ENCODE results near the gene ADAMTS6. TPM values are rescaled to one million over a fixed set of nuclear protein-coding genes. Genes with fewer than 3 reads are reported as not detected.

ADAMTS6 gene
- total RNA-seq, 2 experiments from 2014 or later: 2.0 to 2.6 TPM

DNA sequence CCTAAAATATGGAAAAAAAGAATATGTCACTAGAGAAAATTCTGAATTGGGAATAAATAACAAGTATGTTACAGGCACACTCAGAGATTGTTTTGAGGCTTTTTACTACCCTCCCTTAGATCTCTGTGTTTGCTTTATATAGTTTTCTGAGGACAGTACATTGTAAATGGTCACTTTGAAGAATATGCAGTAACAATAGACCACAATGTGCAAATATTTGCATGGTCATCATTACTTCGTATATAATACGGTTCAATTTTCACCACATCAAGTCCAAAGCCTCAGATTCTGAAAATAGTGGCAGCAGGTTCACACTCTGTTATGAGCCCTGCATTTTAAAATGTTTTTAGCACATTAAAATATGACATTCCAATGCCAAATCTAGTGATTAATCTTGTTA, 238.6 kb downstream of the ADAMTS6 start:
- Mint-ChIP-seq H3K9me3 (no peaks in the 10 kb centered on the region), H3K27me3 (no peaks in the 10 kb centered on the region), H3K27ac (no peak overlapping the region), H3K4me1 (ENCODE audit: low read depth) (no peaks in the 10 kb centered on the region), H3K36me3 (ENCODE audit: low read depth) (no peaks in the 10 kb centered on the region), H3K4me3 (no peak overlapping the region)
- Histone ChIP-seq H3K27me3 (ENCODE audit: control insufficient read depth in 1 of 2, insufficient read depth in 2 of 2, low read length in 2 of 2) (no peaks in the 10 kb centered on the region), H3K36me3 (ENCODE audit: insufficient read depth, low read length) (no peaks in the 10 kb centered on the region), H3K9me3 (ENCODE audit: control insufficient read depth in 1 of 2, insufficient read depth in 1 of 2, low read length in 2 of 2) (no peaks in the 10 kb centered on the region), H3K4me1 (ENCODE audit: insufficient read depth, low read length) (no peaks in the 10 kb centered on the region), H3K4me3 (ENCODE audit: low read length) (no peak overlapping the region), H3K27ac (ENCODE audit: low read depth in 1 of 2, low read length in 2 of 2) (no peak overlapping the region)
- ATAC-seq (ENCODE audit: poor library complexity) (no peak), DNase-seq (no peak)
- POLR2A ChIA-PET: no interaction called here
- intact Hi-C loops (cut with DNase I, micrococcal nuclease): no loop called here
- CTCF ChIA-PET: no interaction called here
- TF ChIP-seq, protein P1, sequence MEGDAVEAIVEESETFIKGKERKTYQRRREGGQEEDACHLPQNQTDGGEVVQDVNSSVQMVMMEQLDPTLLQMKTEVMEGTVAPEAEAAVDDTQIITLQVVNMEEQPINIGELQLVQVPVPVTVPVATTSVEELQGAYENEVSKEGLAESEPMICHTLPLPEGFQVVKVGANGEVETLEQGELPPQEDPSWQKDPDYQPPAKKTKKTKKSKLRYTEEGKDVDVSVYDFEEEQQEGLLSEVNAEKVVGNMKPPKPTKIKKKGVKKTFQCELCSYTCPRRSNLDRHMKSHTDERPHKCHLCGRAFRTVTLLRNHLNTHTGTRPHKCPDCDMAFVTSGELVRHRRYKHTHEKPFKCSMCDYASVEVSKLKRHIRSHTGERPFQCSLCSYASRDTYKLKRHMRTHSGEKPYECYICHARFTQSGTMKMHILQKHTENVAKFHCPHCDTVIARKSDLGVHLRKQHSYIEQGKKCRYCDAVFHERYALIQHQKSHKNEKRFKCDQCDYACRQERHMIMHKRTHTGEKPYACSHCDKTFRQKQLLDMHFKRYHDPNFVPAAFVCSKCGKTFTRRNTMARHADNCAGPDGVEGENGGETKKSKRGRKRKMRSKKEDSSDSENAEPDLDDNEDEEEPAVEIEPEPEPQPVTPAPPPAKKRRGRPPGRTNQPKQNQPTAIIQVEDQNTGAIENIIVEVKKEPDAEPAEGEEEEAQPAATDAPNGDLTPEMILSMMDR (IDR thresholded peaks at IDR 0.05): no peak

DNA sequence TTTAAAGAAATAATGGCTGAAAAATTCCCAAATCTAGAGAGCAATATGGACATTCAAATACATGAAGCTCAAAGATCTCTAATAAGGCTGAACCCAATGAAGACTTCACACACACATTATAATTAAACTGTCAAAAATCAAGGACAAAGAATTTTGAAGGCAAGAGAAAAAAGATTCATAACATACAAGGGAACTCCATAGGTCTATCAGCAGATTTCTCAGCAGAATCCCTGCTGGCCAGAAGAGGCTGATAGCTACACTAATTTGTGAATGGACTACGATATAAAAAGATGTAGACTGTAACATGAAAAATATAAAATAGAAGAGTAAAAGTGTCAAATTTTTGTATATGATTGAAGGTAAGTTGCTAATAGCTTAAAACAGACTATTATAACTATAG, 251.9 kb downstream of the ADAMTS6 start:
- ChIA-PET POLR2A (no interaction called here), CTCF (no interaction called here)
- Mint-ChIP-seq H3K9me3 (peaks cover 22% of the 10 kb centered on the region), H3K27ac (no peak overlapping the region), H3K27me3 (no peaks in the 10 kb centered on the region), H3K36me3 (ENCODE audit: low read depth) (peaks cover 9% of the 10 kb centered on the region), H3K4me1 (ENCODE audit: low read depth) (no peaks in the 10 kb centered on the region), H3K4me3 (no peak overlapping the region)
- Histone ChIP-seq H3K4me3 (ENCODE audit: low read length) (no peak overlapping the region), H3K27me3 (ENCODE audit: control insufficient read depth in 1 of 2, insufficient read depth in 2 of 2, low read length in 2 of 2) (no peaks in the 10 kb centered on the region), H3K4me1 (ENCODE audit: insufficient read depth, low read length) (no peaks in the 10 kb centered on the region), H3K36me3 (ENCODE audit: insufficient read depth, low read length) (no peaks in the 10 kb centered on the region), H3K27ac (ENCODE audit: low read depth in 1 of 2, low read length in 2 of 2) (no peak overlapping the region), H3K9me3 (ENCODE audit: control insufficient read depth in 1 of 2, insufficient read depth in 1 of 2, low read length in 2 of 2) (peaks cover 3 to 16% of the 10 kb centered on the region in 2 experiments)
- no peak for ATAC-seq (ENCODE audit: poor library complexity)
- DNase-seq: no peak
- intact Hi-C loops (cut with DNase I, micrococcal nuclease): no loop called here
- TF ChIP-seq, protein P1 (IDR thresholded peaks at IDR 0.05): no peak

DNA sequence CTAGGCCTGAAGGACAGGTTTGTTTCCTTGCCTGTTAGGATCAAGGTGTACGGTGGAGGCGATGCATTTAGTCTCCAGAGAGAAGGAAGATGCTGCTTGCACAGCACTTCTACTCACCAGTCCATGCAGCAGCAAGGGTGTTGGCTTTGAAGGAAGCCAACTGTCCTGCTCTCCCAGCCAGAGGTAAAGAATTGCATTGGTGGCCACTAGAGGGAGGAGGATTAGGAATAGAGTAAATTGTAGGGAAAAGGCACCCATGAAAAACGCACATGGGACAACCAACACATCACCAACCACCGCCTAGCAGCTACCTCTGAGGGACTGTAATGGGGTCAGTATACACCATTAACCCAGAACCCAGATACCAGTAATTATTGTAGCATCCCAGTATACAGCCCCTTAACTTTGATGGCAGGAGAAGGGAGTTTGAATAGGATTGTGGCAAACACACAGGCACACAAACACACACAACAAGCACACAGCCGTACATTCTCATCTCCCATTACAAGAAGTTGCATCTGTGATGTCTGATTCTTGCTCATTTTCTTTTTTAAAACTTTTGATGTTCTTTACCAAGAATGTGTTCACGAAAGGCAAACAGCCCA, 267.7 kb downstream of the ADAMTS6 start:
- H3K36me3 ChIP-seq (ENCODE audit: insufficient read depth, low read length): no peaks in the 10 kb centered on the region
- H3K27ac ChIP-seq (ENCODE audit: low read depth in 1 of 2, low read length in 2 of 2): no peak overlapping the region
- H3K27me3 ChIP-seq (ENCODE audit: control insufficient read depth in 1 of 2, insufficient read depth in 2 of 2, low read length in 2 of 2): no peaks in the 10 kb centered on the region
- no peak overlapping the region for H3K4me3 ChIP-seq (ENCODE audit: low read length)
- no peaks in the 10 kb centered on the region for H3K4me1 ChIP-seq (ENCODE audit: insufficient read depth, low read length)
- DNase-seq (no peak), ATAC-seq (ENCODE audit: poor library complexity) (no peak)
- Mint-ChIP-seq H3K36me3 (ENCODE audit: low read depth) (no peaks in the 10 kb centered on the region), H3K27ac (no peak overlapping the region), H3K27me3 (no peaks in the 10 kb centered on the region), H3K4me3 (no peak overlapping the region), H3K9me3 (no peaks in the 10 kb centered on the region), H3K4me1 (ENCODE audit: low read depth) (no peaks in the 10 kb centered on the region)
- intact Hi-C loops (cut with DNase I, micrococcal nuclease): no loop called here
- ChIA-PET CTCF (no interaction called here), POLR2A (no interaction called here)
- TF ChIP-seq, protein P1 (IDR thresholded peaks at IDR 0.05): no peak
- H3K9me3 ChIP-seq (ENCODE audit: control insufficient read depth in 1 of 2, insufficient read depth in 1 of 2, low read length in 2 of 2): no peaks in the 10 kb centered on the region

Measured in CD4-positive, alpha-beta T cell (primary cell).